ENCODE measurements around the gene DNASE1L2. TPM values are rescaled to one million over a fixed set of nuclear protein-coding genes. Genes with fewer than 3 reads are reported as not detected.

DNASE1L2 gene
- total and polyA plus RNA-seq, 4 donors: 0.13 to 0.67 (median 0.28) TPM

DNA sequence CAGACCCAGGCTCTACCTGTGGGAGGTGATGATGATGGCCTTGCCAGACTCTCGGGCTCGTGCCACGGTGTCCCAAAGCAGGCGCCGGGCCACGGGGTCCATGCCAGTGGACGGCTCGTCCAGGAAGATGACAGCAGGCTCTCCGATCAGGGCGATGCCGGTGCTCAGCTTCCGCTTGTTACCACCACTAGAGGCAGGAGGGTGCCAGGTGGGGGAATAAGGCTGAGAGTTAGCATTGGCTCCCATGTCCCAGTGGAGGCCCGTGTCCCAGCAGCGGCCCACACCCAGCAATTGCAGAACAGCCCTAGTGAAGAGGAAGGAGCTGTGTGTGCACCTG, 42.0 kb downstream of the DNASE1L2 start (continued):
- TF ChIP-seq, protein P1, sequence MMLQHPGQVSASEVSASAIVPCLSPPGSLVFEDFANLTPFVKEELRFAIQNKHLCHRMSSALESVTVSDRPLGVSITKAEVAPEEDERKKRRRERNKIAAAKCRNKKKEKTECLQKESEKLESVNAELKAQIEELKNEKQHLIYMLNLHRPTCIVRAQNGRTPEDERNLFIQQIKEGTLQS (IDR thresholded peaks at IDR 0.05): no peak
- TF ChIP-seq, protein P2, sequence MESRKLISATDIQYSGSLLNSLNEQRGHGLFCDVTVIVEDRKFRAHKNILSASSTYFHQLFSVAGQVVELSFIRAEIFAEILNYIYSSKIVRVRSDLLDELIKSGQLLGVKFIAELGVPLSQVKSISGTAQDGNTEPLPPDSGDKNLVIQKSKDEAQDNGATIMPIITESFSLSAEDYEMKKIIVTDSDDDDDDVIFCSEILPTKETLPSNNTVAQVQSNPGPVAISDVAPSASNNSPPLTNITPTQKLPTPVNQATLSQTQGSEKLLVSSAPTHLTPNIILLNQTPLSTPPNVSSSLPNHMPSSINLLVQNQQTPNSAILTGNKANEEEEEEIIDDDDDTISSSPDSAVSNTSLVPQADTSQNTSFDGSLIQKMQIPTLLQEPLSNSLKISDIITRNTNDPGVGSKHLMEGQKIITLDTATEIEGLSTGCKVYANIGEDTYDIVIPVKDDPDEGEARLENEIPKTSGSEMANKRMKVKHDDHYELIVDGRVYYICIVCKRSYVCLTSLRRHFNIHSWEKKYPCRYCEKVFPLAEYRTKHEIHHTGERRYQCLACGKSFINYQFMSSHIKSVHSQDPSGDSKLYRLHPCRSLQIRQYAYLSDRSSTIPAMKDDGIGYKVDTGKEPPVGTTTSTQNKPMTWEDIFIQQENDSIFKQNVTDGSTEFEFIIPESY (IDR thresholded peaks at IDR 0.05): no peak
- TF ChIP-seq GABPA (IDR thresholded peaks at IDR 0.05 in 1 of 2, conservative IDR thresholded peaks at IDR 0.05 in 1 of 2) (no peak), EGR1 (IDR thresholded peaks at IDR 0.05; ENCODE audit: low read depth in 2 of 2) (no peak), FOXA1 (IDR thresholded peaks at IDR 0.05) (no peak)

DNA sequence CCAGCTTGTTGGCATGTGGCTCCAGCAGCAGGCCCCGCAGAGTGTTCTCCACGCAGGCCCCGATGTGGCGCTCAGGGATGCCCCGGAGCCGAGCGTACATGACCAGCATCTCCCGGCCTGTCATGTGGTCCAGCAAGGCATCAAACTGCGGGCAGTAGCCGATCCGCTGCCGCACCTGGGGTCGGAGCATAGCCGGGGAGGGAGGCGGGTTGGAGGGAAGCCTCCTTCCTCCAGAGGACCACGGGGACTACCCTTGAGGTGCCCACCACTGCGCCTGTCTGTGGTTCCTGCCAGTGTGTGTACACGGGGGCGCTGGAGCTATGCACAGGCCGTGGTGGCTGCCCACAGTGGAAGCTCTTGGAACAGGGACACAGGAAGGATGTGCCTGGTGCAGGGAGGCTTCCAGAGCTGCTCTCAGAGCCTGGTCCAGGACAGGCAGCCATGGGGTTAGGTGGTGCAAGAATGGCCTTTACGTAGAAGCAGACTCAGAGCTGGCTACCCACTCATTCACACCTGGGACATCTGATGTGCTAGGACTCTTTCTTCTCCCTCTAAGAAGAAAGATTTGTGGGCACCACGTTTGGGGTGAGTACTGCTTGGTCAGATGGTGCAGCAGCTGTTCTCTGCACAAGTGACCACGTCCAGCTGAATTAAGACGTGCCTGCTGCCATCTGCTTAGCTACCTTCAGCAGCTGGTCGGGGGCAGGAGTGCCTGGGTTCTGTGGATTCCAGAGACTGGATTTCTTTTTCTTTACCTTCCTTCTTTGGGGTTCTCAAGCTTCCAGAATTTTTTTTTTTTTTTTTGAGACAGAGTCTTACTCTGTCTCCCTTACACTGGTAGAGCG, 42.9 kb downstream of the DNASE1L2 start:
- H3K9me3 ChIP-seq (ENCODE audit: control insufficient read depth in 4 of 4, low read length in 3 of 4): no peaks in the 10 kb centered on the region
- no peaks in the 10 kb centered on the region for H3K36me3 ChIP-seq (ENCODE audit: control insufficient read depth in 4 of 4, insufficient read depth in 3 of 4, low read depth in 1 of 4, low read length in 3 of 4)
- WGBS: 87% methylated on average over 26 of the region's 26 CpGs
- no peaks in the 10 kb centered on the region for H3K4me1 ChIP-seq (ENCODE audit: control insufficient read depth in 4 of 4, insufficient read depth in 4 of 4, low read length in 3 of 4)
- H3K27me3 ChIP-seq (ENCODE audit: control insufficient read depth in 4 of 4, insufficient read depth in 4 of 4, low read length in 3 of 4): no peaks in the 10 kb centered on the region
- TF ChIP-seq NR2F2 (IDR thresholded peaks at IDR 0.05) (no peak), SP1 (IDR thresholded peaks at IDR 0.05) (no peak), RAD21 (IDR thresholded peaks at IDR 0.05) (no peak)
- TF ChIP-seq, protein P3, sequence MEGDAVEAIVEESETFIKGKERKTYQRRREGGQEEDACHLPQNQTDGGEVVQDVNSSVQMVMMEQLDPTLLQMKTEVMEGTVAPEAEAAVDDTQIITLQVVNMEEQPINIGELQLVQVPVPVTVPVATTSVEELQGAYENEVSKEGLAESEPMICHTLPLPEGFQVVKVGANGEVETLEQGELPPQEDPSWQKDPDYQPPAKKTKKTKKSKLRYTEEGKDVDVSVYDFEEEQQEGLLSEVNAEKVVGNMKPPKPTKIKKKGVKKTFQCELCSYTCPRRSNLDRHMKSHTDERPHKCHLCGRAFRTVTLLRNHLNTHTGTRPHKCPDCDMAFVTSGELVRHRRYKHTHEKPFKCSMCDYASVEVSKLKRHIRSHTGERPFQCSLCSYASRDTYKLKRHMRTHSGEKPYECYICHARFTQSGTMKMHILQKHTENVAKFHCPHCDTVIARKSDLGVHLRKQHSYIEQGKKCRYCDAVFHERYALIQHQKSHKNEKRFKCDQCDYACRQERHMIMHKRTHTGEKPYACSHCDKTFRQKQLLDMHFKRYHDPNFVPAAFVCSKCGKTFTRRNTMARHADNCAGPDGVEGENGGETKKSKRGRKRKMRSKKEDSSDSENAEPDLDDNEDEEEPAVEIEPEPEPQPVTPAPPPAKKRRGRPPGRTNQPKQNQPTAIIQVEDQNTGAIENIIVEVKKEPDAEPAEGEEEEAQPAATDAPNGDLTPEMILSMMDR (IDR thresholded peaks at IDR 0.05; ENCODE audit: low read depth, low read length, missing input control): no peak
- TF ChIP-seq, protein P1 (IDR thresholded peaks at IDR 0.05): no peak
- TF ChIP-seq, protein P4, sequence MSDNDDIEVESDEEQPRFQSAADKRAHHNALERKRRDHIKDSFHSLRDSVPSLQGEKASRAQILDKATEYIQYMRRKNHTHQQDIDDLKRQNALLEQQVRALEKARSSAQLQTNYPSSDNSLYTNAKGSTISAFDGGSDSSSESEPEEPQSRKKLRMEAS (IDR thresholded peaks at IDR 0.05): no peak
- TF ChIP-seq, protein P2 (IDR thresholded peaks at IDR 0.05): no peak
- H3K9ac ChIP-seq (ENCODE audit: low read depth in 1 of 2, low read length in 2 of 2): no peak overlapping the region
- DNase-seq (ENCODE audit: low spot score): no peak
- H3K4me3 ChIP-seq (ENCODE audit: low read depth in 1 of 3, low read length in 3 of 3): no peak overlapping the region
- H3K27ac ChIP-seq (ENCODE audit: low read depth in 1 of 2, low read length in 2 of 2): no peak overlapping the region

DNA sequence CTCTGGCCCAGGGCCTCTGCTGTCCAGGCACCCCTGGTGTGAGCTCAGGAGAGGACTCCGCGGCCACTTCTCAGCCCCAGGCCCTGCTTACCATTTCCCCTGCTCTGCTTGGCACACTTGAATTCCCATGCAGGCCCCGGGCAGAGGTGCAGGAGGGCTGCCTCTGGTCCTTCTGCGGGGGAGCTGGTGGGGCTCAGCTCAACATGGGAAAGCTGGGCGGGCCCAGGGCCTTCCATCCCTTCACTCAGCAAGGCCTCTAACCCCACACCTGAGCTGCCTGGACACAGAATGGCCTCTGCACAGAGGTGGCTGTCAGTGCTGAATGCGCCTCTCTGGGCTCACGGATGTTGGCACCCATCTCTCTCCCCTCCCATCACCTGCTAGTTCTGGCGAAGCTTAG, 44.2 kb downstream of the DNASE1L2 start:
- H3K4me3 ChIP-seq (ENCODE audit: low read depth in 1 of 3, low read length in 3 of 3): no peak overlapping the region
- 92% methylated on average over 8 of the region's 8 CpGs for WGBS
- no peaks in the 10 kb centered on the region for H3K27me3 ChIP-seq (ENCODE audit: control insufficient read depth in 4 of 4, insufficient read depth in 4 of 4, low read length in 3 of 4)
- no peaks in the 10 kb centered on the region for H3K36me3 ChIP-seq (ENCODE audit: control insufficient read depth in 4 of 4, insufficient read depth in 3 of 4, low read depth in 1 of 4, low read length in 3 of 4)
- TF ChIP-seq HNF4G (IDR thresholded peaks at IDR 0.05) (no peak), YY1 (IDR thresholded peaks at IDR 0.05) (no peak), EGR1 (IDR thresholded peaks at IDR 0.05; ENCODE audit: low read depth in 2 of 2) (no peak), NR2F2 (IDR thresholded peaks at IDR 0.05) (no peak), FOXA1 (IDR thresholded peaks at IDR 0.05) (no peak), FOXA2 (IDR thresholded peaks at IDR 0.05) (no peak)
- no peaks in the 10 kb centered on the region for H3K4me1 ChIP-seq (ENCODE audit: control insufficient read depth in 4 of 4, insufficient read depth in 4 of 4, low read length in 3 of 4)
- no peak for DNase-seq (ENCODE audit: low spot score)
- no peaks in the 10 kb centered on the region for H3K9me3 ChIP-seq (ENCODE audit: control insufficient read depth in 4 of 4, low read length in 3 of 4)
- H3K9ac ChIP-seq (ENCODE audit: low read depth in 1 of 2, low read length in 2 of 2): no peak overlapping the region
- H3K27ac ChIP-seq (ENCODE audit: low read depth in 1 of 2, low read length in 2 of 2): no peak overlapping the region

All from liver (tissue), 9 donors.